ENCODE results near the gene POLR3A. TPM values are rescaled to one million over a fixed set of nuclear protein-coding genes. Genes with fewer than 3 reads are reported as not detected.

POLR3A gene
- total RNA-seq, 1 donor from 2014 or later: 16.9 TPM

DNA sequence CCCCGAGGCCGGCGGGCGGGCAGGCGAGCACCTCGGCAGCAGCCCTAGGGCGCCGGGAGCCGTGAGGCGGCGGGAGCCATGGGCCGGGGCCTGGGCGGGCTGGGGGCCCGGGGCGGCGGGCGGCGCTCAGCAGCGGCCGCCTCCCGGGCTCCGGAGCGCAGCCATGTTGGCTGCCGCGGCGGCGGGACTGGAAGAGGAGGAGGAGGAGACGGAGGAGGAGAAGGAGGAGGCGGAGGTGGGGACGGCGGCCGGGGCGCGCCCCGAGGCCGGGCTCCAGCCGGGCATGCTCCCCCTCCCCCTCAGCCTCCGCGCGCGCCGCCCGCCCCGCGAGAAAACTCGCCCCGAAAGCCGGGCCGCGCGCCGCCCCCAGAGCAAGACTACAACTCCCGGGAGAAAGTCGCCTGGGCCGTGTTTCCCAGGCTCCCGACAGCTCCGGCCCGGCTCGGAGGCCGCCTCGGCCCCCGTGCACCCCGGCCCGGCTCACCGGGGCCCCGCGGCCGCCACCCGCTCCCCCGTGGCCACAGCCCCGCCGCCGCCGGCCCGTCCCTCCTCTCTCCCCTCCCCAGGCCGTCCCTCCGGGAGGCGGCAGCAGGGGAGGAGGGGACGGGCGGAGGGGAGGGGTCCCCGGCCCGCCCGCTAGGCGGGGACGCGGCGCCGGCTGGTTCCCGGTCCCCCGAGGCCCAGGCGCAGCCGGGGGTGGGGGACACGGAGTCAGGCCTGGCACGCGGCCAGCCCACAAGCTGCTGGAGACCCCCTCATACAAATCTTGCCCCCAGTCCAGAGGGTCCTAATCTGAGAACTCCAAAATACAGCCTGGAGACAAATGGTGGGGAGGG, 102.5 kb downstream of the POLR3A start, which contains the start of gene DLG5:
TSS of gene DLG5 (minus strand) at position 190 of the 836 bp plus-strand sequence. CDS start 235 bp downstream, outside the sequence.
- peaks cover 51% of the 10 kb centered on the region for H3K4me1 ChIP-seq

DNA sequence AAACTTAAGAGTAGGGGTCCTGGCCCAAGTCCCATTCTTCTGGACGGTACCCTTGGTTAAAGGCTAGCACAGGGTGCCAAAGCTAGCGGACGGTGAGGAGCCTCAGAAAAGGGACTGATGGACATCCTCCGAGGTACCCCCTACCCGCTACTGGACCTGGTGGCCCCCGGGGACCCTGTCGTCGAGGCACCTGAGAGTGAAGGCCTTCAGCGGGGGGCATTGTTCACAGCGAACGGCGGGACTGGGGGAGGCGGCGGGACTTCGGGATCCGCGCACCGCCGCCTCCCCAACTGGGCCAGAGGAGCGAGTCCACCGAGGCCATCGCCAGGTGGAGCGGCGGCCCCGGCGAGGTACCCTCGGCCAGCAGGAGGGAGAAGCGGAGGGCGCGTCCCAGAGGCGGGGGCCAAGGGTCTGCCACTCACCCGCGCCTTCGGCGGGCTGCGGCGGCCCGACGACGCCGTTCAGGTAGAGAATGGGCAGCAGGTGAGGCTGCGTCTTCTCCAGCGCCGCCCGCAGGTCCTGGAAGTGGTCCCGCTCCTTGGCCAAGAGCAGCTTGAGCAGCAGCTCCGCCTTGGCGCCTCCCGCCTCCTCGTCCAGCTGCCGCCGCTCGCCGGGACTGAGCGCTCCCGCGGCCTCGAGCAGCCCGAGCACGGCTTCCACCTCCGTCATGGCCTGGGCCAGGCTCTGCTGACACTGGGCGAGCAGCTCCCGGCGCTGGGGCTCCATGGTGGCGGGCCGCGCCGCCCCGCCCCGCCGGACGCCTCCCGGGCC, 103.3 kb downstream of the POLR3A start:
- H3K27me3 ChIP-seq: no peaks in the 10 kb centered on the region
- peaks cover 59% of the 10 kb centered on the region for H3K4me1 ChIP-seq
- H3K36me3 ChIP-seq: no peaks in the 10 kb centered on the region
- TF ChIP-seq, protein P1, sequence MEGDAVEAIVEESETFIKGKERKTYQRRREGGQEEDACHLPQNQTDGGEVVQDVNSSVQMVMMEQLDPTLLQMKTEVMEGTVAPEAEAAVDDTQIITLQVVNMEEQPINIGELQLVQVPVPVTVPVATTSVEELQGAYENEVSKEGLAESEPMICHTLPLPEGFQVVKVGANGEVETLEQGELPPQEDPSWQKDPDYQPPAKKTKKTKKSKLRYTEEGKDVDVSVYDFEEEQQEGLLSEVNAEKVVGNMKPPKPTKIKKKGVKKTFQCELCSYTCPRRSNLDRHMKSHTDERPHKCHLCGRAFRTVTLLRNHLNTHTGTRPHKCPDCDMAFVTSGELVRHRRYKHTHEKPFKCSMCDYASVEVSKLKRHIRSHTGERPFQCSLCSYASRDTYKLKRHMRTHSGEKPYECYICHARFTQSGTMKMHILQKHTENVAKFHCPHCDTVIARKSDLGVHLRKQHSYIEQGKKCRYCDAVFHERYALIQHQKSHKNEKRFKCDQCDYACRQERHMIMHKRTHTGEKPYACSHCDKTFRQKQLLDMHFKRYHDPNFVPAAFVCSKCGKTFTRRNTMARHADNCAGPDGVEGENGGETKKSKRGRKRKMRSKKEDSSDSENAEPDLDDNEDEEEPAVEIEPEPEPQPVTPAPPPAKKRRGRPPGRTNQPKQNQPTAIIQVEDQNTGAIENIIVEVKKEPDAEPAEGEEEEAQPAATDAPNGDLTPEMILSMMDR (IDR thresholded peaks at IDR 0.05): no peak
- TF ChIP-seq POLR2AphosphoS5 (IDR thresholded peaks at IDR 0.05; ENCODE audit: insufficient read depth in 1 of 2, low read depth in 1 of 2): peak in 1 of 2 donors; percentile 41
- intact Hi-C loops (cut with DNase I): loop anchor here (10.0 kb wide), 1 partner anchor 81 kb away; no protein-coding TSS in a partner anchor
- peak overlapping the region; percentile 81 to 82 for H3K4me3 ChIP-seq
- no peak for DNase-seq (ENCODE audit: extremely low spot score in 2 of 2)
- H3K27ac ChIP-seq: peak overlapping the region; percentile 86
- H3K9me3 ChIP-seq: no peaks in the 10 kb centered on the region

More for the DNA sequence above, 102.5 kb downstream of the POLR3A start, which contains the start of gene DLG5:
- TF ChIP-seq POLR2A (IDR thresholded peaks at IDR 0.05) (peak in 1 of 2 donors; percentile 35), POLR2AphosphoS5 (IDR thresholded peaks at IDR 0.05; ENCODE audit: insufficient read depth in 1 of 2, low read depth in 1 of 2) (no peak)
- intact Hi-C loops (cut with DNase I): loop anchor here (10.0 kb wide), 1 partner anchor 82 kb away; no protein-coding TSS in a partner anchor
- Histone ChIP-seq H3K4me3 (peak within 1 kb of the TSS; percentile 81 to 82), H3K9me3 (no peaks in the 10 kb centered on the region), H3K27me3 (no peaks in the 10 kb centered on the region), H3K27ac (peak within 1 kb of the TSS; percentile 86), H3K36me3 (no peaks in the 10 kb centered on the region)
- no peak for DNase-seq (ENCODE audit: extremely low spot score in 2 of 2)

DNA sequence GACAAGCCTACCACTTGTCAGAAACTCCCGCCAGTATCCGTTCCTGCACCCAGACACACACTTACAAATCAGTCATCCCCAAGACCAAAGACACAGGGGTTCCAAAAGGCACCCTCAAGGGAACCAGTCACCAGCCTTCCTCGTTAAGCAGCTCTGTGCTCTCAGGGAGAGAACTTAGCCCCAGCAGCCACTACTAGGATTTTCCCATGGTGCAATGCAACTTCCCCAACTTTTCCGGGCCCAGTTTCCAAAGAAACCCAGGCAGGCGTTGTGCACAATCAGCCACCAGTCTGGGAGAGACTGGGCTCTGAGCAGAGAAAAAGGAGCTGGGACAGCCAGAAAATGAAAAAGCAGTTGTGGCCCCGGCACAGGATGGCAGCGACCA, 103.9 kb downstream of the POLR3A start:
- intact Hi-C loops (cut with DNase I): loop anchor here (10.0 kb wide), 1 partner anchor 81 kb away; no protein-coding TSS in a partner anchor
- Histone ChIP-seq H3K27ac (peak overlapping the region; percentile 86), H3K4me1 (peaks cover 65% of the 10 kb centered on the region), H3K4me3 (peak overlapping the region; percentile 81 to 82), H3K36me3 (no peaks in the 10 kb centered on the region), H3K27me3 (no peaks in the 10 kb centered on the region), H3K9me3 (no peaks in the 10 kb centered on the region)
- no peak for DNase-seq (ENCODE audit: extremely low spot score in 2 of 2)
- TF ChIP-seq POLR2A (IDR thresholded peaks at IDR 0.05) (no peak), POLR2AphosphoS5 (IDR thresholded peaks at IDR 0.05; ENCODE audit: insufficient read depth in 1 of 2, low read depth in 1 of 2) (peak; percentile 11 to 18)
- TF ChIP-seq, protein P1 (IDR thresholded peaks at IDR 0.05): no peak

DNA sequence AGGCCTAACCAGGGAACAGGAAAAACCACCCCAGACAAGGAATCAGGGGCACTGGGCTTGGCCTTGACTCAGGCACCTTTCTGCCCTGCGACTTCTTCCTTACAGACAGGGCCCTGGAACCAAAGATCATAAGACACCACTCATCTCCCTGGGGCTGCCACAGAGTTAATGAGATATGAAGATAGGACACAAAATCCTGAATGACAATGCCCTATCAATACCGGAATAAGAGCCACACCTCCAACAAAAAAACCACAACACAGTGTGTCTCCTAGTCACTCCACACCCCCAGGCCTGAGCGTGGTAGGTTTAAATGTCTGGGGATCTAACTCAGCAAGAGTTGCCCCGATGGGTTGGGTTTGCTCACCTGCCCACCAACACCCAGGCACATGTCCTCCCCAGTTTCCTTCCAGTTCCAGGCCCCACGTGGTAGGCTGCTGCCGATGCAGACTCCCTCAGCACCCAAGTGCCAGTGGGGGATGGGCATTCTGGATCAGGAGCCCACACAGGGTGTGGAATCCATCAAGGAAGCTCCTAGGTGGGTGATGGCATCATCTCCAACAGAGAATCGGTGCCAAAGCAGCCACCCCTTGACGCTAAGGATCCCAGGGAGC, 106.6 kb downstream of the POLR3A start:
- H3K27ac ChIP-seq: no peak overlapping the region
- H3K9me3 ChIP-seq: no peaks in the 10 kb centered on the region
- peaks cover 71% of the 10 kb centered on the region for H3K4me1 ChIP-seq
- no peaks in the 10 kb centered on the region for H3K27me3 ChIP-seq
- DNase-seq (ENCODE audit: extremely low spot score in 2 of 2): no peak
- TF ChIP-seq POLR2A (IDR thresholded peaks at IDR 0.05) (no peak), POLR2AphosphoS5 (IDR thresholded peaks at IDR 0.05; ENCODE audit: insufficient read depth in 1 of 2, low read depth in 1 of 2) (no peak)
- TF ChIP-seq, protein P1 (IDR thresholded peaks at IDR 0.05): no peak
- intact Hi-C loops (cut with DNase I): loop anchor here (10.0 kb wide), 1 partner anchor 78 kb away; no protein-coding TSS in a partner anchor
- no peak overlapping the region for H3K4me3 ChIP-seq
- H3K36me3 ChIP-seq: no peaks in the 10 kb centered on the region

DNA sequence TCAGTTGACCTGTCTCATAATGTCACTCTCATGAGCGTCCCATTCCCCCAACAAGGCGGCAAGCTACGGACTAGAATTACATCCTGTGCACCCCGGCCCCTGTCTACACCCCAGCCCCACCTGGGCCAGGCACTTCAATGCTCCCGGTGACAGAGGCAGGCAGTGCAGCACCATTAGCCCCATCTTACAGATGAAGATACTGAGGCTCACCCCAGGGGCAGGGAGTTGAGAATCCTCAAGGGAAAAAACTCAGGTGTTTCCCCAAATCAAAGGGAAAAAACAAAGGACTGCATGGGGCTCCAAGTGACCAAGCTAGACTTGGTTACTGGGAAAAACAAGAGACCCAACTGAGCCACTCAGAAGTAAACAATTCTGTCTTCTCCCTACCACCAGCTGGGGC, 107.3 kb downstream of the POLR3A start:
- H3K4me1 ChIP-seq: peaks cover 65% of the 10 kb centered on the region
- intact Hi-C loops (cut with DNase I): loop anchor here (10.0 kb wide), 1 partner anchor 77 kb away; no protein-coding TSS in a partner anchor
- H3K36me3 ChIP-seq: no peaks in the 10 kb centered on the region
- no peak overlapping the region for H3K27ac ChIP-seq
- DNase-seq (ENCODE audit: extremely low spot score in 2 of 2): no peak
- TF ChIP-seq POLR2A (IDR thresholded peaks at IDR 0.05): no peak
- TF ChIP-seq, protein P1 (IDR thresholded peaks at IDR 0.05): no peak
- TF ChIP-seq POLR2AphosphoS5 (IDR thresholded peaks at IDR 0.05; ENCODE audit: insufficient read depth in 1 of 2, low read depth in 1 of 2): no peak
- no peaks in the 10 kb centered on the region for H3K27me3 ChIP-seq
- no peaks in the 10 kb centered on the region for H3K9me3 ChIP-seq
- no peak overlapping the region for H3K4me3 ChIP-seq
